Spleen (tissue), 11 donors: ENCODE measurements around the gene PPIL6. TPM values are rescaled to one million over a fixed set of nuclear protein-coding genes. Genes with fewer than 3 reads are reported as not detected.

Experiments used
- DNase-seq: peaks from one replicate; pipeline ENCODE4 v3.0.0-alpha.2; 2020
- H3K27ac ChIP-seq, 8 donors: fragments of 200-600 bp; sonication (generic) in 7 of 8; 1 replicate in 4 of 8; 2 replicates in 4 of 8; pipeline versions ENCODE4 v1.5.0 to v1.8.0; 2016 to 2021; ENCODE audit warnings: inconsistent platforms in 4 of 8, mild to moderate bottlenecking in 4 of 8, moderate library complexity in 1 of 8
- H3K27me3 ChIP-seq, 7 donors: fragments of 200-600 bp; sonication (generic) in 6 of 7; replicated peaks in 1 of 7; 1 replicate in 4 of 7; 2 replicates in 3 of 7; pipeline versions ENCODE4 v1.5.0 to v1.8.0; 2016 to 2021; ENCODE audit warnings: inconsistent platforms in 3 of 7, mild to moderate bottlenecking in 1 of 7
- H3K36me3 ChIP-seq, 6 donors: fragments of 200-600 bp; sonication (generic) in 5 of 6; 1 replicate in 4 of 6; 2 replicates in 2 of 6; pipeline versions ENCODE4 v1.5.0 to v1.8.0; 2016 to 2021; ENCODE audit warnings: inconsistent platforms in 2 of 6
- H3K4me1 ChIP-seq, 6 donors: fragments of 200-600 bp; sonication (generic) in 5 of 6; 1 replicate in 3 of 6; 2 replicates in 3 of 6; pipeline versions ENCODE4 v1.5.0 to v1.8.0; 2016 to 2021; ENCODE audit warnings: inconsistent platforms in 3 of 6
- H3K4me3 ChIP-seq, 8 donors: fragments of 200-600 bp; sonication (generic) in 7 of 8; 1 replicate in 4 of 8; 2 replicates in 4 of 8; pipeline versions ENCODE4 v1.5.0 to v1.8.0; 2016 to 2021; ENCODE audit warnings: inconsistent platforms in 4 of 8, mild to moderate bottlenecking in 4 of 8, moderate library complexity in 2 of 8
- H3K9me3 ChIP-seq, 8 donors: fragments of 200-600 bp; sonication (generic) in 7 of 8; 1 replicate in 4 of 8; 2 replicates in 4 of 8; pipeline versions ENCODE4 v1.5.0 to v1.8.0; 2016 to 2021; ENCODE audit warnings: inconsistent platforms in 4 of 8
- POLR2A ChIP-seq, 3 donors: fragments of 450-650 bp; IDR thresholded peaks; one replicate each; pipeline ENCODE4 v1.5.1; 2017; ENCODE audit warnings: antibody characterized with exemption in 3 of 3, mild to moderate bottlenecking in 1 of 3
- POLR2AphosphoS5 ChIP-seq, 3 donors: sonication (generic); formaldehyde crosslinking; IDR thresholded peaks; one replicate each; pipeline ENCODE4 v1.5.1; 2017; ENCODE audit warnings: antibody characterized with exemption in 3 of 3
- WGBS, 5 donors: extraction: QIAGEN DNeasy Blood & Tissue Kit in 3 of 5; methylation state at CpG; one replicate each; pipeline versions ENCODE4 v1.1.5 to v1.1.7; 2013 to 2018; 5-methylcytosine and 5-hydroxymethylcytosine counted together
- intact Hi-C: fragments of 100-400 bp; cut with DNase I; formaldehyde crosslinking; loops from one replicate; pipeline ENCODE4 v1.15.0; 2023; ENCODE audit warnings: low total_unique reads
- polyA plus RNA-seq, 3 donors: library from polyadenylated mRNA; stranded (reverse); fragments of 200-250 nt; gene quantifications; one replicate each; pipeline ENCODE4 v1.2.1, GENCODE V29; 2013
- total RNA-seq, 7 donors: library from RNA; depleted of rRNA in 3 of 7; stranded (reverse); fragments of >200 nt in 3 of 7; fragmentation: NEBNext Ultra II Directional in 4 of 7; extraction: Animal tissue kit (Norgen Biotek cat#: 25700) in 4 of 7; gene quantifications; one replicate each; pipeline versions ENCODE4 v1.1.0 to v1.2.1, GENCODE V29; 2016 to 2021
- TF ChIP-seq, protein P1 (sequence below), 11 experiments: fragments of 200-600 bp in 7 of 11; fragments of 450-650 bp in 4 of 11; sonication (generic) in 4 of 11; IDR thresholded peaks in 8 of 11; conservative IDR thresholded peaks in 3 of 11; 1 replicate in 7 of 11; 2 replicates in 4 of 11; pipeline versions ENCODE4 v1.4.0 to v1.8.0; 2016 to 2021; ENCODE audit warnings: antibody characterized with exemption in 11 of 11, inconsistent platforms in 4 of 11, mild to moderate bottlenecking in 1 of 11
- donor health status: healthy with polysubstance abuse.
- donor health status: DM: no; HTN: no; CAD: no; lungs with moderate emphysema.
- donor health status: DM: no; HTN: no; CAD: no.
- donor health status: Bipolar disorder and iron deficiency.
- donor health status: healthy.
- donor health status: DM: no; HTN: no; CAD: no.
- donor health status: DM: yes; HTN: yes; CAD: no.

The PPIL6 gene
- total and polyA plus RNA-seq, 10 donors, result 0.13 to 4.8 (median 0.78) TPM

DNA sequence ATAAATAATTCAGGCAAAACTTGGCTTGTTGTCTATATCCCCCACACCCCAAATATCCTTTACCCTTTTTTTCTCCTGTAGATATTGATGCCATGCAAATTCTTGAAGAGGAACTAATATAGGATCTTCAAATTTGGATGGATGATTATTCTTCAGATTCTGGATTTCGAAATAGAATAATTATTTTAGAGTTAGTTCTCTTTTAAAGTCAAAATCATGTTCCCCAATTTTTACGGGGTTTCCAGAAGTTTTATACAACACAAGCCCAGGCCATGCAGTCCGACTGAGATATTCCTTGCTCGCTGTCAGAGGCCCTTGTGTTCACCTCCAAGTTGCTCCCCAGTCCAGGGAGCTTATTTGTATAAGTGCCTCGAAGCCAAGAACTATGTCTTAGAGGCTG is 4.4 kb downstream of the PPIL6 start:
- Histone ChIP-seq H3K36me3 (no peaks in the 10 kb centered on the region), H3K9me3 (no peaks in the 10 kb centered on the region), H3K27me3 (no peaks in the 10 kb centered on the region), H3K4me1 (peaks cover 0 to 17% (median 8%) of the 10 kb centered on the region in 6 donors), H3K27ac (no peak overlapping the region), H3K4me3 (no peak overlapping the region)
- WGBS, 5 donors, result 77 to 87% (median 84%) methylated on average over 5 of the region's 5 CpGs
- no peak for DNase-seq
- TF ChIP-seq POLR2AphosphoS5 (IDR thresholded peaks at IDR 0.05) (no peak), POLR2A (IDR thresholded peaks at IDR 0.05) (no peak)
- TF ChIP-seq, protein P1, sequence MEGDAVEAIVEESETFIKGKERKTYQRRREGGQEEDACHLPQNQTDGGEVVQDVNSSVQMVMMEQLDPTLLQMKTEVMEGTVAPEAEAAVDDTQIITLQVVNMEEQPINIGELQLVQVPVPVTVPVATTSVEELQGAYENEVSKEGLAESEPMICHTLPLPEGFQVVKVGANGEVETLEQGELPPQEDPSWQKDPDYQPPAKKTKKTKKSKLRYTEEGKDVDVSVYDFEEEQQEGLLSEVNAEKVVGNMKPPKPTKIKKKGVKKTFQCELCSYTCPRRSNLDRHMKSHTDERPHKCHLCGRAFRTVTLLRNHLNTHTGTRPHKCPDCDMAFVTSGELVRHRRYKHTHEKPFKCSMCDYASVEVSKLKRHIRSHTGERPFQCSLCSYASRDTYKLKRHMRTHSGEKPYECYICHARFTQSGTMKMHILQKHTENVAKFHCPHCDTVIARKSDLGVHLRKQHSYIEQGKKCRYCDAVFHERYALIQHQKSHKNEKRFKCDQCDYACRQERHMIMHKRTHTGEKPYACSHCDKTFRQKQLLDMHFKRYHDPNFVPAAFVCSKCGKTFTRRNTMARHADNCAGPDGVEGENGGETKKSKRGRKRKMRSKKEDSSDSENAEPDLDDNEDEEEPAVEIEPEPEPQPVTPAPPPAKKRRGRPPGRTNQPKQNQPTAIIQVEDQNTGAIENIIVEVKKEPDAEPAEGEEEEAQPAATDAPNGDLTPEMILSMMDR (IDR thresholded peaks at IDR 0.05 in 8 of 11, conservative IDR thresholded peaks at IDR 0.05 in 3 of 11), result no peak
- intact Hi-C loops, result no loop called here

DNA sequence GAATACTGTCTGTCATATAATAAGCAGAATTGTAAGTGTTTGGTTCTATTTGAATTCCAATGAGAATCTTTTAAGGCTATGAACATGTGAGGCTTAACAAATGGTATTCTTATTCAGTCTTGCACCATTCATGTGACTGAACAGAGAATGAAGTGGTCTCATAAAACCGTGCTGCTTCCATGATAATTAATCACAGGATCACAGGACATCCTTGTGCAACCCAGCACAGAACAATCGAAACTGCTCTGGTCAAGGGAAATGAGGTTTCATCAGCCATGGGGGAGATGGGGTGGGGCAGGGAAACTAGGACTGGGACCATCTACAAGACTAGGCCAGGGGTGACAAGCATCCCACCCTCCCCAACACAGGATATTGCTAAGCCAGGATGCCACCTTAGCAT is 6.0 kb downstream of the PPIL6 start:
- TF ChIP-seq POLR2AphosphoS5 (IDR thresholded peaks at IDR 0.05), result no peak
- TF ChIP-seq, protein P1 (IDR thresholded peaks at IDR 0.05 in 8 of 11, conservative IDR thresholded peaks at IDR 0.05 in 3 of 11), result no peak
- no peak for TF ChIP-seq POLR2A (IDR thresholded peaks at IDR 0.05)
- no peaks in the 10 kb centered on the region for H3K27me3 ChIP-seq
- 42 to 69% (median 49%) methylated on average over 2 of the region's 2 CpGs for WGBS, 5 donors
- intact Hi-C loops, result no loop called here
- no peaks in the 10 kb centered on the region for H3K9me3 ChIP-seq
- no peak for DNase-seq
- peaks cover 0 to 6% (median 1%) of the 10 kb centered on the region in 6 donors for H3K4me1 ChIP-seq
- H3K27ac ChIP-seq, result no peak overlapping the region
- no peak overlapping the region for H3K4me3 ChIP-seq
- H3K36me3 ChIP-seq, result no peaks in the 10 kb centered on the region

DNA sequence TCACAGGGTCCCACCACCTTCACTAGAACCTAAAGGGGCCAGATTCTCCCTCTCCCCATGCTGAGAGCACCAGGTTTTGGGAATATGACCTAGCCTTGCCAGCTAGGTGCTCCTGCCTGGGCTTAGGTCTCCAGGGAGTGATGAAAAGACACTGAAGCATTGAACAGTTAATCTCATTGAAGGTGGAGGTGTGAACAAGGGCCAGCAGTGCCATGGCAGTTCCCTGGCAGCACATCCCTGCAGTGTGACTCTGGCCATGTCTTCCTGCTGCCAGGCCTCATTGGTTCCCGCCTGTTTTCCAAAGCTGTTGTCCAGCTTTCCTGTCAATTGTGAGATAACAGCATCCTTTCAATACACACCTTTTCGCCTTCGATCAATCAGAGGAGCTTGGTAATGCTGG is 10.9 kb downstream of the PPIL6 start:
- TF ChIP-seq POLR2AphosphoS5 (IDR thresholded peaks at IDR 0.05) (no peak), POLR2A (IDR thresholded peaks at IDR 0.05) (no peak)
- TF ChIP-seq, protein P1 (IDR thresholded peaks at IDR 0.05 in 8 of 11, conservative IDR thresholded peaks at IDR 0.05 in 3 of 11), result no peak
- no peaks in the 10 kb centered on the region for H3K4me1 ChIP-seq
- no peaks in the 10 kb centered on the region for H3K9me3 ChIP-seq
- H3K4me3 ChIP-seq, result no peak overlapping the region
- no peaks in the 10 kb centered on the region for H3K36me3 ChIP-seq
- H3K27ac ChIP-seq, result no peak overlapping the region
- intact Hi-C loops, result no loop called here
- DNase-seq, result no peak
- 93 to 97% (median 97%) methylated on average over 3 of the region's 3 CpGs for WGBS, 5 donors
- no peaks in the 10 kb centered on the region for H3K27me3 ChIP-seq

DNA sequence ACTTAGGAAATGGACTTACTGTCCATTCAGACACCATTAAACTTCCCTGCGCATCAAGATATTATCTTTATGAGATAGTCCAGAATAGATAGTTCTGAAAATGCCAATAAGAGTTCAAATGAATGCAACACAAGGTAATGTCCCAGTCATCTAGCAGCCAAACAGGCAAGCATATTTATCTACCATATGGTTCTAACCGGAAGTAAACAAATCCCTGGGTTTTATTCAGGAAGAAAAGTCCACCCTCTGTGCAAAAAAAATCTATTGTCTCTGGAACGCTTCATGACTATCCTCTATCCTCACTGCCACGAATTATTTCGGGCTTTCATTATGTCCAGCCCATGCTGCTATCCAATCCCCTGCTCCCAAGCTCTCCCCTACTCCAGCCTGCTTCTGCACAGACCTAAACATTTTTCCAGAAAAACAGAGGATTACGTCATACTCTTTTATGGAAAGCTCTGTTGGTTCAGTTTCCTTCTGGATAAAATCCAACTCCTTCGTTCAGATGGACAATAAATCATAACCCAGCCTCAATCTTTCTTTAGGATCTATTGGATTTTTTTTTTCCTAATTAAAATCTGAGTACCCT is 11.4 kb downstream of the PPIL6 start:
- TF ChIP-seq, protein P1 (IDR thresholded peaks at IDR 0.05 in 8 of 11, conservative IDR thresholded peaks at IDR 0.05 in 3 of 11), result no peak
- TF ChIP-seq POLR2AphosphoS5 (IDR thresholded peaks at IDR 0.05) (no peak), POLR2A (IDR thresholded peaks at IDR 0.05) (no peak)

More for the DNA sequence above, 11.4 kb downstream of the PPIL6 start:
- WGBS, 5 donors, result 54 to 68% (median 67%) methylated on average over 7 of the region's 7 CpGs
- Histone ChIP-seq H3K4me3 (no peak overlapping the region), H3K27ac (no peak overlapping the region), H3K36me3 (no peaks in the 10 kb centered on the region), H3K27me3 (no peaks in the 10 kb centered on the region), H3K9me3 (no peaks in the 10 kb centered on the region), H3K4me1 (no peaks in the 10 kb centered on the region)
- DNase-seq, result no peak
- intact Hi-C loops, result no loop called here
